Measurements from ENCODE around the gene PRSS22.

- TF ChIP-seq CTCF (conservative IDR thresholded peaks at IDR 0.05 in 1 of 2, IDR thresholded peaks at IDR 0.05 in 1 of 2; ENCODE audit: extremely low read depth in 1 of 2, insufficient read depth in 1 of 2, low read depth in 1 of 2, low read length in 2 of 2) (no peak), EZH2 (IDR thresholded peaks at IDR 0.05; ENCODE audit: borderline replicate concordance, low read length) (no peak)
Observed at GRCh38 chr16:2852003-2852730, 5.8 kb downstream of the PRSS22 start.
